Muscle layer of colon (tissue), 2 donors: ENCODE data around the gene LIMA1.
"Not testable (repeated sequence)": the region's sequence is repeated elsewhere in the genome, so short reads cannot be mapped to it uniquely, and the experiment has no call there.

Experiments
- H3K27ac ChIP-seq: one replicate; pipeline ENCODE4 v1.7.0; 2013; ENCODE audit warnings: low read depth, mild to moderate bottlenecking, low read length, moderate library complexity
- H3K27me3 ChIP-seq, 2 donors: one replicate each; pipeline ENCODE4 v1.7.0; 2013; ENCODE audit warnings: low read length in 2 of 2, mild to moderate bottlenecking in 2 of 2; ENCODE audit not compliant: insufficient read depth in 2 of 2, control insufficient read depth in 1 of 2
- H3K36me3 ChIP-seq: one replicate; pipeline ENCODE4 v1.7.0; 2013; ENCODE audit warnings: mild to moderate bottlenecking, low read length; ENCODE audit not compliant: insufficient read depth
- H3K4me1 ChIP-seq: one replicate; pipeline ENCODE4 v1.7.0; 2013; ENCODE audit warnings: mild to moderate bottlenecking, low read length; ENCODE audit not compliant: insufficient read depth
- H3K4me3 ChIP-seq, 2 donors: one replicate each; pipeline ENCODE4 v1.7.0; 2013; ENCODE audit warnings: low read length in 2 of 2, low read depth in 1 of 2, mild to moderate bottlenecking in 1 of 2, moderate library complexity in 1 of 2
- H3K9ac ChIP-seq: one replicate; pipeline ENCODE4 v1.7.0; 2013; ENCODE audit warnings: low read length
- H3K9me3 ChIP-seq: one replicate; pipeline ENCODE4 v1.7.0; 2013; ENCODE audit warnings: mild to moderate bottlenecking, low read length
- donor health status: abdominal sarcoma.
- donor health status: Adenocarcinoma of cecum.

The LIMA1 gene

DNA sequence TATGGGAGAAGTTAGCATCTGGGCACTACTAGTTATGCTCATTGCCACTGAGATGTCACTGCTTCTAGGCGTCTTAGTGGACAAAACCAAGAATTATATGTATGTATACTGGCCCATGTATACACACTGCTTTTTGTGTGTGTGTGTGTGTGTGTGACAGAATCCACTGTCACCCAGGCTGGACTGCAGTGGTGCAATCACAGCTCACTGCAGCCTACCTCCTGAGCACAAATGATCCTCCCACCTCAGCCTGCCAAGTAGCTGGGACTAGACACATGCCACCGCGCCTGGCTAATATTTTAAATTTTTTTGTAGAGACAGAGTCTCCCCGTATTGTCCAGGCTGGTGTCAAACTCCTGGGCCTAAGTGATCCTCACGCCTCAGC is 25.2 kb downstream of the LIMA1 start:
- Histone ChIP-seq H3K27ac (no peak overlapping the region), H3K9ac (no peak overlapping the region), H3K36me3 (no peaks in the 10 kb centered on the region), H3K9me3 (no peaks in the 10 kb centered on the region), H3K27me3 (no peaks in the 10 kb centered on the region), H3K4me3 (peak overlapping the region in 1 of 2 donors; percentile 11), H3K4me1 (peaks cover 20% of the 10 kb centered on the region)

DNA sequence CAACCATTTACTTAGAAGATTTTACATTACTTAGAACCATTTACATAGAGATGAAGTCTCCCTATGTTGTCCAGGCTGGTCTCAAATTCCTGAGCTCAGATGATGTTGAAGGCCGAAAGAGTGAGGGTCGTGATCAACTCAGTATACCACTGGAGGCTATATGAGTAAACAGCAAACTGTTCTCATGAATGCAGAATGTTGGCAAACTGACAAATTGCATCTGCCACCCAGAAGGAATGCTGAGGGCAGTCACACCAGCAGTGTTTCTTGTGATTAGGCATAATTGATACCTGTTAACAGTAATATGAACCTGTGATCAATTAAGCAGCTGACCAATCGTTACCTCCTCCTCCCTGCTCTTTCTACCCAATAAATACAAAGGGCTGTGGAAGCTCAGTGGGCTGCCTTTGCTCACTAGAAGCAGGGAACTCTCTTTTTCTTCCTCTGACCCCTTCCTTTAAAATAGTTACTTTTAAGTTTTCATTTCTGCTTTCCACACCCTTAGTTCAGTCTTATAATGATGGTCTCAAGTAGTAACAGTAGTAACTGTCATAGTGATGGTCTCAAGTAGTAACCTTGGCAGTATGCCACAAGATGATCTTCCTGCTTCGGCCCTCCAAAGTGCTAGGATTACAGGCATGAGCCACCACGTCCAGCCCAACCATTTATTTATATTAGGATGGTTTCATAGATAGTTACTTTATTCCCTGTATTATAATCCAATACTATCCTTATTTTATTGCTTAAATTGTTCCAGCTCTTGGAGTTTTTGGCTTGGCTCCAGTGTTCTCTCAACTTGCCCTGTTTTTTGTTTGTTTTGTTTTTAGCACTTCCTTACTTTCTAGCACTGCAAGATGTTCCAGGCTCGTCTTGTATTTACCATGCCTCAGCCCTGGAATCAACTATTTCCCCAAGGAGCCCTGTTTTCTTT is 25.8 kb downstream of the LIMA1 start:
- Histone ChIP-seq H3K4me1 (peaks cover 20% of the 10 kb centered on the region), H3K27ac (no peak overlapping the region), H3K9me3 (no peaks in the 10 kb centered on the region), H3K9ac (no peak overlapping the region), H3K36me3 (no peaks in the 10 kb centered on the region), H3K4me3 (peak overlapping the region in 1 of 2 donors; percentile 11), H3K27me3 (no peaks in the 10 kb centered on the region)

DNA sequence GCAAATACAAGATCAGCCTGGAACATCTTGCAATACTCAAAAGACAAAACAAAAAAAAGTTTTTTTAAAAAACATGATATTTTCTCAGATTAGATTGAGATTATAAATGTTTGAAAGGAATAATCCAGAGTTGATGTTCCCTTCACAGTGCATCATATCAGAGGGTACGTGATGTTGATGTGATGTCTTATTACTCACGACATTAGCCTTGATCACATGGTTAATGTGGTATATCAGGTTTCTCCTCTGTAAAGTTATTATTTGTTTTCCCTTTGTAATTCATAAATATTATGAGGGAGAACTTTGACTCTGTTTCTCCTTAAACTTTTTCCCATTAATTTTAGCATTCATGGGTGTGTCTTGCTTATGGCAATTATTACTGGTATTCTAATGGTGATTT is 26.6 kb downstream of the LIMA1 start:
- Histone ChIP-seq H3K4me1 (peaks cover 20% of the 10 kb centered on the region), H3K27me3 (no peaks in the 10 kb centered on the region), H3K36me3 (no peaks in the 10 kb centered on the region), H3K9me3 (no peaks in the 10 kb centered on the region), H3K9ac (no peak overlapping the region), H3K4me3 (no peak overlapping the region), H3K27ac (no peak overlapping the region)

DNA sequence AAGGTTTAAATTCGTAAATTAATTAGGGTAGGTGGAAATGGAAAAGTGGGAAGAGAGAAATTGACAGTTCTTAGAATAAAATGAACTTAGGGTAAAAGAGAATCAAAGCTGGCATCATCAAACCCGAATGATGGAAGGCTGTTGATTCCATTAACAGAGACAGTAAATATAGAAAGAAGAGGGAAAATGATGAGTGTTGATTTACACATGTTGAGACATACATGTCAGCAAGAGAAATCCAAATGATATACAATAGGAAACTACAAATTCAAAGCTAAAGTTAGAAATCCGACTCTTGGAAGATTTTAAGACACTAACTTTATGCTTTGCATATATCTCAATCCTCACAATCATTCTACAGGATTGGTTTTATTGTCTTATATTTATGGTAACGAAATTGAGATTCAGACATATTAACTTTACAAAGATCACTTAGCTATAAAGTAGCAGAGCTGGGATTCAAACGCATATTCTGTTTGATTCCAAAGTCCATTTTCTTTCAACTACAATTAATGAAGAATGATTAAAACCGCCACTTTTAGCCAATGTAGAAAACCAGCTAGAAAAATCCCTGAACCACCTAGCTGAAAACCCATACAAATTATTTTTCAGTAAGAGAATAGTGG is 30.2 kb downstream of the LIMA1 start:
- Histone ChIP-seq H3K9me3 (no peaks in the 10 kb centered on the region), H3K4me3 (no peak overlapping the region), H3K9ac (no peak overlapping the region), H3K36me3 (no peaks in the 10 kb centered on the region), H3K4me1 (peaks cover 6% of the 10 kb centered on the region), H3K27me3 (no peaks in the 10 kb centered on the region), H3K27ac (no peak overlapping the region)

DNA sequence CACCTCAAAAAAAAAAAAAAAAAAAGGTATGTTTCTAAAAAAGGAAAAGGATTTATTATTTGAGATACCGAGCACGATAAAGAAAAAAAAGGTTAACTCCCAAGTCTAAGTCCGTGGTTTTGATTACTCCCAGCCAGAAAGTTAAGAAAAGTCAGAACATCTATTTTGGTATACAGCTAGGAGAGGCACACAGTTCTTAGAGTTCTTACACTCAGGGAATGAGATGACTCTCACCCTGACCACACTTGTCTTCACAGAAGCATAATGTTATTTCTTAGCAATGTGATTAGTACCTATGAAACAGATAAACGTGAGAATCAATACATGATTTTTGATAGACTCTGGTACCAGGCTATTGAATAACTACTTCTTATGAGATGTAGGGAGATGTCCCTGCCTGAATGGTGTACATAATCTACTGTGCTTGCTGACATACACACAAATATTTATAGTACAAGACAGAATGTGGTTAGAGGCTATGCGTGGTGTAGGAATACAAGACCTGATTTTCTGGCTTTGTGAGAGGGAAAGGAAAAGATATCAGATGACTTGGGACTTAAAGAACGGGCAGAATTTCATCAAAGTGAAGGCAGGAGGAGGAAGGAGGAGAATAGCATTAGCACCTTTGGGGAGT is 31.6 kb downstream of the LIMA1 start:
- Histone ChIP-seq H3K4me1 (no peaks in the 10 kb centered on the region), H3K9ac (no peak overlapping the region)

DNA sequence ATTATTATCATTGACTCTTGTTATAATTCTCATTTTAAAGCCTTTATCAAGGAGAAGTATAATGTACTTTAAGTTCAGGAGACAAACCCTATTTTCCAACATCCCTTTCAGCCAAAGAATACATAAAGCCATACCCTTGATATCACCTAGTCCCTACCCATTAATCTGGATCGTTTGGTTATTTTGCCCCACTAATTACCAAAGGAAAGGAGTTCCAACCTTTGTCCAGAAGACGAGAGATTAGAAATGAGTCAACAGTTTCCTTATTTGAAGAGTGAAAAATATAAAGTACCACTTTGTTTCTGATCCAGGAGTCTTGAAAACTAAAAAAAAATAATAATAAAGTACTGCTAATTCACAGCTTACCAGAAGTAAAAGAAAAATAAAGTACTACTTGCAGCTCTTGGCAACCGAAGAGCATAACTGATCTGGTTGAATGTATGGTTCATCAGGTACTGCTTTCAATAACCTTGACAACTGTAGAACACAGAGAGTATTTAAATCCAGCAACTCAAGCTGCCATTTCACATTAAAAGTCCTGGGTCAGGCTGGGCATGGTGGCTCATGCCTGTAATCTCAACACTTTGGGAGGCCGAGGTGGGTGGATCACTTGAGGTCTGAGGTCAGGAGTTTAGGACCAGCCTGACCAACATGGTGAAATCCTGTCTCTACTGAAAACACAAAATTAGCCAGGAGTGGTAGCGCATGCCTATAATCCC is 33.7 kb downstream of the LIMA1 start:
- H3K36me3 ChIP-seq, result no peaks in the 10 kb centered on the region
- H3K27ac ChIP-seq, result no peak overlapping the region
- no peaks in the 10 kb centered on the region for H3K9me3 ChIP-seq
- no peak overlapping the region for H3K4me3 ChIP-seq
- H3K9ac ChIP-seq, result no peak overlapping the region
- no peaks in the 10 kb centered on the region for H3K27me3 ChIP-seq
- no peaks in the 10 kb centered on the region for H3K4me1 ChIP-seq

More for the DNA sequence above, 31.6 kb downstream of the LIMA1 start:
- Histone ChIP-seq H3K36me3 (no peaks in the 10 kb centered on the region), H3K27me3 (no peaks in the 10 kb centered on the region), H3K9me3 (no peaks in the 10 kb centered on the region), H3K27ac (no peak overlapping the region), H3K4me3 (no peak overlapping the region)

DNA sequence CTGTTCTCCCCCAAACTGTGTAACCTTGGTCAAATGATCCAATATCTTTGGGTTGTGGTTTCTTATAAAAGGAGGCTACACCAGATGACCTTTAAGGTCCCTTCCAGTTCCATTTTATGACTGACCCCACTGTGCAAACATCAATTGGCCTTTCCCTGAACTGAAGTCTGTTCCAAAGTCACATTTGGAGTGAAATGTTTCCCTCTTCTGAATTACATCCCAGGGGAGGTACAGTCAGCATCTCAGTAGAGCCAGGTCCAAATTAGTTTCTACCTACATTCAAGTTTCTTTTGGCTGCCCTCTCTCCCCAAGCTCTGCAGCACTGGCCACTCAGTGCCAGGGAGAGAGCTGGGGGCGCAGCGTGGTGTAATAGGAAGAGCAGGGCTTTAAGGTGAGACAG is 34.4 kb downstream of the LIMA1 start:
- Histone ChIP-seq H3K36me3 (no peaks in the 10 kb centered on the region), H3K9ac (no peak overlapping the region), H3K27ac (no peak overlapping the region), H3K4me1 (no peaks in the 10 kb centered on the region), H3K9me3 (no peaks in the 10 kb centered on the region), H3K27me3 (no peaks in the 10 kb centered on the region), H3K4me3 (no peak overlapping the region)

DNA sequence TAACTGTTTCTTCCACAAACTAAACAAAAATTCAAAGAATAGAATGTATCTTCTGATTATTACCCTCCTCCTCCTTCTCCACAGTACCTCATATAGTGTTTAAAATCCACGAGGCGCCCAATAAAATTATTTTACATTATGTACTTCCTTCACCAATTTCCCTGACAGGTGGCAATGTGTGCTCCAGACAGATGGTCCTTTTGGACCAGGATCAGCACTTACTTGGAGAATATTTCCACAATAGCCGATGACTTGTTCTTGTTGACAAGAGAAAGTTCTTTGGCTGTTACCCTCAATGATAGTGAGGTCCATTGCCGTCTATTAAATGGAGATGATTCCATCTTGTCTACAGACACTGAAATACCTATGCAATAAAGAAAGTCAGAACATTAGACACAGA is 34.9 kb downstream of the LIMA1 start:
- H3K9ac ChIP-seq, result no peak overlapping the region
- H3K4me3 ChIP-seq, result no peak overlapping the region
- no peaks in the 10 kb centered on the region for H3K9me3 ChIP-seq
- no peaks in the 10 kb centered on the region for H3K4me1 ChIP-seq
- H3K27ac ChIP-seq, result no peak overlapping the region
- no peaks in the 10 kb centered on the region for H3K36me3 ChIP-seq
- H3K27me3 ChIP-seq, result no peaks in the 10 kb centered on the region

DNA sequence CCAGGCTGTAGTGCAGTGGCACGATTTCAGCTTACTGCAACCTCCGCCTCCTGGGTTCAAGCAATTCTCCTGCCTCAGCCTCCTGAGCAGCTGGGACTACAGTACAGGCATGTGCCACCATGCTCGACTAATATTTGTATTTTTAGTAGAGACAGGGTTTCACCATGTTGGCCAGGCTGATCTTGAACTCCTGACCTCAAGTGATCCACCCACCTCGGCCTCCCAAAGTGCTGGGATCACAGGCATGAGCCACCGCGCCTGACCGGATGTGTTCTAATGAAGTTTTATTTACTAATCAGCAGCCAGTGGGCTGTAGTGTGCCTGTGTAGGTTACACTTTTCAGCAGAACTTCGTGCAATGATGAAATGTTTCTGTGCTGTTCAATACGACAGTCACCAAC is 35.7 kb downstream of the LIMA1 start:
- not testable (repeated sequence) for H3K9me3 ChIP-seq, H3K4me3 ChIP-seq, H3K4me1 ChIP-seq, H3K9ac ChIP-seq, H3K27ac ChIP-seq, H3K36me3 ChIP-seq, H3K27me3 ChIP-seq

DNA sequence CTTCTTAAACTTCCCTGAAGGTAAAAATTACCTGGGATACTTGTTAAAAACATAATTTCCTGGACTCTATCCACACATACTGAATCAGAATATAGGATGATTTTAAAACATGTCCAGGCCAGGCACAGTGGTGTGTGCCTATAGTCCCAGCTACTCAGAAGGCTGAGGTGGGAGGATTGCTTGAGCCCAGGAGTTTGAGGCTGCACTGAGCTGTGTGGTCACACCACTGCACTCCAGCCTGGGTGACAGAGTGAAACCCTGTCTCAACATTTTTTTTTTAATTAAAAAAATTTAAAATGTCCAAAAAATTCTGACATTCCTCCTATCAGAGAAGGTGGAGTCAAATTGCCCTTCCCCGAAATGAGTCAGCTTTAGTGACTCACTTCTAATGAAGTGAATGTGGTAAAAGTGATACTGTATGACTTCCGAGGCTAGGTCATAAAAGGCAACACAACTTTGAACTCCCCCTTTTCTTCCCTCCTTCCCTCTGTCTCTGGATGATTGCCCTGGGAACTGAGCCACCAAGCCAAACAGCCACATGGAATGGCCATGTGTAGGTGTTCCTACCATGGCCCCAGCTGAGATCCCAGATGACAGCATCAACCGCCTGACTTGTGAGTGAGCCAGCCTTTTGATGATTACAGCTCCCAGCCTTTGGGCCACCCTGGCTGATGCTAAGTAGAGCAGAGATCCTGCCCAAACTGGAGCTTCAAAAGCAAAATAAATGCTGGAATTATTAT is 36.3 kb downstream of the LIMA1 start:
- no peak overlapping the region for H3K27ac ChIP-seq
- H3K9me3 ChIP-seq, result no peaks in the 10 kb centered on the region
- H3K9ac ChIP-seq, result no peak overlapping the region
- no peaks in the 10 kb centered on the region for H3K36me3 ChIP-seq
- H3K4me3 ChIP-seq, result no peak overlapping the region
- no peaks in the 10 kb centered on the region for H3K27me3 ChIP-seq
- peaks cover 9% of the 10 kb centered on the region for H3K4me1 ChIP-seq
